K562 (cell line): ENCODE data around the gene NINL. TPM values are rescaled to one million over a fixed set of nuclear protein-coding genes. Genes with fewer than 3 reads are reported as not detected.

Source experiments
- FOXA1 ChIP-seq: fragments of 450-650 bp; IDR thresholded peaks from 2 replicates; pipeline ENCODE4 v1.6.1; 2016; ENCODE audit warnings: mild to moderate bottlenecking, borderline replicate concordance
- GTF3C2 ChIP-seq: IDR thresholded peaks from 3 replicates; pipeline ENCODE4 v1.6.1; 2011; ENCODE audit warnings: borderline replicate concordance, mild to moderate bottlenecking, moderate library complexity; ENCODE audit not compliant: insufficient read length; ENCODE audit errors: extremely low read depth
- HNRNPK ChIP-seq: fragments of 200-400 bp; formaldehyde crosslinking; IDR thresholded peaks from one replicate; pipeline ENCODE4 v1.6.1; 2018; ENCODE audit warnings: mild to moderate bottlenecking, low read depth, low read length; ENCODE audit not compliant: poor library complexity, severe bottlenecking
- PYGO2 ChIP-seq: fragments of 450-650 bp; IDR thresholded peaks from 2 replicates; pipeline ENCODE4 v1.6.1; 2016; ENCODE audit warnings: mild to moderate bottlenecking, missing genetic modification characterization, moderate library complexity, missing compliant biosample characterization
- RFX1 ChIP-seq: fragments of 450-650 bp; IDR thresholded peaks from 2 replicates; pipeline ENCODE4 v1.6.1; 2016; ENCODE audit warnings: mild to moderate bottlenecking, moderate library complexity
- SAFB2 ChIP-seq: fragments of 200-400 bp; formaldehyde crosslinking; IDR thresholded peaks from 2 replicates; pipeline ENCODE4 v1.6.1; 2018; ENCODE audit warnings: borderline replicate concordance, low read length, low read depth, moderate library complexity; ENCODE audit not compliant: severe bottlenecking
- SMAD3 ChIP-seq: fragments of 450-650 bp; formaldehyde crosslinking; conservative IDR thresholded peaks from 2 replicates; pipeline ENCODE4 v1.4.0; 2020; ENCODE audit warnings: mild to moderate bottlenecking
- ZNF436 ChIP-seq: fragments of 250-450, 450-650 bp; sonication (Bioruptor Pico); formaldehyde crosslinking; IDR thresholded peaks from 2 replicates; pipeline ENCODE4 v1.7.0; 2020; ENCODE audit warnings: mild to moderate bottlenecking
- polyA plus RNA-seq, 8 experiments: library from polyadenylated mRNA; depleted of rRNA in 4 of 8; stranded (reverse) in 5 of 8; unstranded in 3 of 8; fragments of >200 nt; fragmentation: Nextera tagmentation in 2 of 8; fragmentation: Illumina TruSeq in 1 of 8; extraction: Ambion mirVana in 2 of 8; extraction: Trizol in 1 of 8; gene quantifications; 2 replicates each; pipeline versions ENCODE4 v1.2.1 to v1.2.3, GENCODE V29; 2011 to 2014; ENCODE audit warnings: inconsistent platforms in 1 of 8, missing spikeins in 1 of 8
- total RNA-seq, 7 experiments: library from RNA; depleted of rRNA in 6 of 7; stranded (reverse); fragments of >200 nt in 6 of 7; fragmentation: Illumina TruSeq in 2 of 7; extraction: Trizol in 2 of 7; gene quantifications; 2 replicates each; pipeline versions ENCODE4 v1.2.1 to v1.2.3, GENCODE V29; 2011 to 2021; ENCODE audit warnings: low replicate concordance in 1 of 7

Gene NINL
- total and polyA plus RNA-seq, 9 of the 15 experiments (the other 6 are each of a cell fraction or from before 2014, with no cell fraction given) = 0.03 to 0.22 (median 0.05) TPM; not detected in 5

- TF ChIP-seq HNRNPK = no peak
- TF ChIP-seq SMAD3 (CRISPR knock-in tag) = no peak
- TF ChIP-seq RFX1 = no peak
- no peak for TF ChIP-seq SAFB2
- TF ChIP-seq PYGO2 (tag) = no peak
- TF ChIP-seq FOXA1 = no peak
- no peak for TF ChIP-seq ZNF436 (CRISPR knock-in tag)
- TF ChIP-seq GTF3C2 = no peak
Observed at GRCh38 chr20:25461281-25461650, 124.1 kb downstream of the NINL start (continued).
